Right atrium auricular region (tissue), 2 donors: ENCODE measurements around the gene IQCC. TPM values are rescaled to one million over a fixed set of nuclear protein-coding genes. Genes with fewer than 3 reads are reported as not detected.

ENCODE experiments used
- DNase-seq: peaks from one replicate; pipeline ENCODE4 v3.0.0-alpha.2; 2019; ENCODE audit warnings: low spot score
- H3K27ac ChIP-seq, 2 donors: fragments of 200-600 bp; sonication (generic); 1 replicate in 1 of 2; 2 replicates in 1 of 2; pipeline ENCODE4 v1.5.1; 2016 to 2019
- H3K27me3 ChIP-seq, 2 donors: fragments of 200-600 bp; sonication (generic); one replicate each; pipeline versions ENCODE4 v1.5.1 to v1.6.0; 2017 to 2019
- H3K36me3 ChIP-seq: fragments of 200-600 bp; sonication (generic); one replicate; pipeline ENCODE4 v1.5.1; 2016
- H3K4me1 ChIP-seq, 2 donors: fragments of 200-600 bp; sonication (generic); one replicate each; pipeline versions ENCODE4 v1.5.1 to v1.6.0; 2017 to 2019
- H3K4me3 ChIP-seq, 2 donors: fragments of 200-600 bp; sonication (generic); 1 replicate in 1 of 2; 2 replicates in 1 of 2; pipeline ENCODE4 v1.5.1; 2017 to 2019; ENCODE audit warnings: mild to moderate bottlenecking in 1 of 2, moderate library complexity in 1 of 2
- H3K9me3 ChIP-seq, 2 donors: fragments of 200-600 bp; sonication (generic); one replicate each; pipeline ENCODE4 v1.5.1; 2019
- CTCF ChIP-seq, 2 donors: fragments of 200-600 bp; sonication (generic); IDR thresholded peaks; one replicate each; pipeline ENCODE4 v1.5.1; 2019; ENCODE audit warnings: antibody characterized with exemption in 2 of 2
- total RNA-seq, 2 donors: library from RNA; depleted of rRNA; stranded (reverse); fragments of >200 nt; gene quantifications; one replicate each; pipeline ENCODE4 v1.1.0, GENCODE V29; 2016

IQCC gene
- total RNA-seq, 2 donors from 2014 or later = 0.48 to 1.3 TPM

GRCh38 chr1:32216566-32216965, 11.1 kb downstream of the IQCC start:
- Histone ChIP-seq H3K27ac (no peak overlapping the region), H3K4me1 (peaks cover 0 to 18% of the 10 kb centered on the region in 2 donors), H3K4me3 (no peak overlapping the region), H3K36me3 (peaks cover 25% of the 10 kb centered on the region), H3K27me3 (no peaks in the 10 kb centered on the region), H3K9me3 (no peaks in the 10 kb centered on the region)
- no peak for DNase-seq
- TF ChIP-seq CTCF (IDR thresholded peaks at IDR 0.05) = no peak

- Histone ChIP-seq H3K36me3 (peaks cover 29% of the 10 kb centered on the region), H3K27ac (no peak overlapping the region), H3K27me3 (no peaks in the 10 kb centered on the region), H3K4me1 (peaks cover 0 to 31% of the 10 kb centered on the region in 2 donors), H3K4me3 (no peak overlapping the region), H3K9me3 (no peaks in the 10 kb centered on the region)
- no peak for TF ChIP-seq CTCF (IDR thresholded peaks at IDR 0.05)
- no peak for DNase-seq
Measured at GRCh38 chr1:32219022-32219421, 13.6 kb downstream of the IQCC start.

- Histone ChIP-seq H3K36me3 (peaks cover 33% of the 10 kb centered on the region), H3K27me3 (no peaks in the 10 kb centered on the region), H3K4me3 (peak overlapping the region; percentile 75 to 96), H3K9me3 (no peaks in the 10 kb centered on the region), H3K4me1 (peaks cover 0 to 32% of the 10 kb centered on the region in 2 donors), H3K27ac (peak overlapping the region; percentile 87 to 92)
- no peak for TF ChIP-seq CTCF (IDR thresholded peaks at IDR 0.05)
- no peak for DNase-seq
Measured at GRCh38 chr1:32220746-32221580, 15.5 kb downstream of the IQCC start.

- no peak for TF ChIP-seq CTCF (IDR thresholded peaks at IDR 0.05)
- Histone ChIP-seq H3K9me3 (no peaks in the 10 kb centered on the region), H3K27ac (peak overlapping the region; percentile 87 to 92), H3K27me3 (no peaks in the 10 kb centered on the region), H3K4me3 (peak overlapping the region; percentile 75 to 96), H3K4me1 (peaks cover 0 to 32% of the 10 kb centered on the region in 2 donors), H3K36me3 (peaks cover 35% of the 10 kb centered on the region)
- no peak for DNase-seq
Measured at GRCh38 chr1:32221581-32221979, 16.1 kb downstream of the IQCC start.

GRCh38 chr1:32221980-32222755, 16.7 kb downstream of the IQCC start, which contains the start of the genes EIF3I and TMEM234:
TSS of gene EIF3I (plus strand) at chr1:32222407. CDS start at chr1:32222442, 35 bp downstream.
TSS of gene TMEM234 (minus strand) at chr1:32222353. CDS start at chr1:32222322, 31 bp downstream.
- no peaks in the 10 kb centered on the region for H3K9me3 ChIP-seq
- H3K36me3 ChIP-seq = peaks cover 34% of the 10 kb centered on the region
- peak within 1 kb of the TSS; percentile 75 to 96 for H3K4me3 ChIP-seq
- H3K27ac ChIP-seq = peak within 1 kb of the TSS; percentile 87 to 92
- peak; percentile 96 for DNase-seq
- no peaks in the 10 kb centered on the region for H3K27me3 ChIP-seq
- no peak for TF ChIP-seq CTCF (IDR thresholded peaks at IDR 0.05)
- H3K4me1 ChIP-seq = peaks cover 0 to 32% of the 10 kb centered on the region in 2 donors
